Smooth muscle cell (in vitro differentiated cells): ENCODE results near the gene RPL41. TPM values are rescaled to one million over a fixed set of nuclear protein-coding genes. Genes with fewer than 3 reads are reported as not detected.
"Not testable (repeated sequence)": the region's sequence is repeated elsewhere in the genome, so short reads cannot be mapped to it uniquely, and the experiment has no call there.

Source experiments
- DNase-seq: peaks from one replicate; lab custom pipeline; 2025; ENCODE audit not compliant: unreplicated experiment; lab: John Stamatoyannopoulos, UW
- H2AFZ ChIP-seq: fragments of 200-600 bp; sonication (generic); 2 replicates; pipeline ENCODE4 v1.6.0; 2016; ENCODE audit warnings: antibody characterized with exemption, low read depth, mild to moderate bottlenecking
- H3F3A ChIP-seq: fragments of 200-600 bp; sonication (generic); 2 replicates; pipeline ENCODE4 v1.6.0; 2017; ENCODE audit warnings: antibody characterized with exemption, low read depth
- H3K27ac ChIP-seq: fragments of 200-600 bp; sonication (generic); 2 replicates; pipeline ENCODE4 v1.5.1; 2016; ENCODE audit warnings: low read depth, mild to moderate bottlenecking
- H3K27me3 ChIP-seq: fragments of 200-600 bp; sonication (generic); 2 replicates; pipeline ENCODE4 v1.6.1; 2016; ENCODE audit warnings: low read depth, mild to moderate bottlenecking
- H3K36me3 ChIP-seq: fragments of 200-600 bp; sonication (generic); 2 replicates; pipeline ENCODE4 v1.5.1; 2016; ENCODE audit warnings: low read depth
- H3K4me1 ChIP-seq: fragments of 200-600 bp; sonication (generic); 2 replicates; pipeline ENCODE4 v1.5.1; 2016; ENCODE audit warnings: low read depth
- H3K4me2 ChIP-seq: fragments of 200-600 bp; sonication (generic); 2 replicates; pipeline ENCODE4 v1.6.0; 2016; ENCODE audit warnings: mild to moderate bottlenecking
- H3K4me3 ChIP-seq: fragments of 200-600 bp; sonication (generic); 2 replicates; pipeline ENCODE4 v1.5.1; 2016; ENCODE audit warnings: mild to moderate bottlenecking
- H3K79me2 ChIP-seq: fragments of 200-600 bp; sonication (generic); 2 replicates; pipeline ENCODE4 v1.6.0; 2016; ENCODE audit warnings: low read depth, mild to moderate bottlenecking
- H3K9ac ChIP-seq: fragments of 200-600 bp; sonication (generic); 2 replicates; pipeline ENCODE4 v1.6.0; 2016; ENCODE audit warnings: low read depth
- H3K9me3 ChIP-seq: fragments of 200-600 bp; sonication (generic); replicated peaks from 2 replicates; pipeline ENCODE4 v1.5.1; 2016; ENCODE audit warnings: low read depth
- H4K20me1 ChIP-seq: fragments of 200-600 bp; sonication (generic); 2 replicates; pipeline ENCODE4 v1.6.0; 2016; ENCODE audit warnings: low read depth
- CTCF ChIP-seq: fragments of 200-600 bp; sonication (generic); IDR thresholded peaks from 2 replicates; pipeline ENCODE4 v1.5.1; 2017; ENCODE audit warnings: borderline replicate concordance, mild to moderate bottlenecking, antibody characterized with exemption; ENCODE audit not compliant: insufficient read depth, poor library complexity, severe bottlenecking
- WGBS: methylation state at CpG from one replicate; pipeline ENCODE4 v1.1.7; 2016; ENCODE audit warnings: low lambda C conversion rate; 5-methylcytosine and 5-hydroxymethylcytosine counted together
- polyA plus RNA-seq: library from polyadenylated mRNA; unstranded; fragments of >200 nt; fragmentation: Nextera tagmentation; extraction: Ambion mirVana; gene quantifications from 2 replicates; pipeline ENCODE4 v1.2.1, GENCODE V29; 2016
- total RNA-seq: library from RNA; depleted of rRNA; stranded (reverse); fragments of >200 nt; gene quantifications from 2 replicates; pipeline ENCODE4 v1.2.3, GENCODE V29; 2014

RPL41 gene
- total and polyA plus RNA-seq, 2 experiments from 2014 or later = 2,414 to 3,246 TPM

GRCh38 chr12:56154818-56155217 lies 38.4 kb downstream of the RPL41 start:
- Histone ChIP-seq H3F3A (peaks cover 17% of the 10 kb centered on the region), H3K27ac (no peak overlapping the region), H3K4me1 (peaks cover 25% of the 10 kb centered on the region), H3K27me3 (no peaks in the 10 kb centered on the region), H3K9ac (no peak overlapping the region), H3K36me3 (no peaks in the 10 kb centered on the region), H3K79me2 (peaks cover 28% of the 10 kb centered on the region), H4K20me1 (peaks cover 13% of the 10 kb centered on the region), H3K4me3 (no peak overlapping the region), H3K4me2 (no peak overlapping the region), H3K9me3 (no peaks in the 10 kb centered on the region), H2AFZ (no peak overlapping the region)
- no peak for DNase-seq
- WGBS = 97% methylated on average over 5 of the region's 5 CpGs
- TF ChIP-seq CTCF = no peak

GRCh38 chr12:56155256-56155845 lies 38.9 kb downstream of the RPL41 start:
- peaks cover 18% of the 10 kb centered on the region for H4K20me1 ChIP-seq
- H3K79me2 ChIP-seq = peaks cover 33% of the 10 kb centered on the region
- no peak for DNase-seq
- peaks cover 20% of the 10 kb centered on the region for H3F3A ChIP-seq
- no peak for TF ChIP-seq CTCF
- H3K9ac ChIP-seq = no peak overlapping the region
- no peak overlapping the region for H2AFZ ChIP-seq
- H3K4me2 ChIP-seq = no peak overlapping the region
- no peaks in the 10 kb centered on the region for H3K36me3 ChIP-seq
- no peaks in the 10 kb centered on the region for H3K9me3 ChIP-seq
- 96% methylated on average over 11 of the region's 11 CpGs for WGBS
- H3K27me3 ChIP-seq = no peaks in the 10 kb centered on the region
- peaks cover 31% of the 10 kb centered on the region for H3K4me1 ChIP-seq
- H3K27ac ChIP-seq = no peak overlapping the region
- no peak overlapping the region for H3K4me3 ChIP-seq

GRCh38 chr12:56156464-56157200 lies 40.2 kb downstream of the RPL41 start:
- not testable (repeated sequence) for H3K36me3 ChIP-seq, H3K9ac ChIP-seq, H2AFZ ChIP-seq, H3K27me3 ChIP-seq, DNase-seq, H3K9me3 ChIP-seq
- H3K27ac ChIP-seq = peak overlapping the region; percentile 82
- H3K4me3 ChIP-seq = peak overlapping the region; percentile 90
- peaks cover 28% of the 10 kb centered on the region for H3F3A ChIP-seq
- peaks cover 31% of the 10 kb centered on the region for H4K20me1 ChIP-seq
- H3K4me2 ChIP-seq = peak overlapping the region; percentile 100
- peaks cover 40% of the 10 kb centered on the region for H3K79me2 ChIP-seq
- 92% methylated on average over 21 of the region's 21 CpGs for WGBS
- H3K4me1 ChIP-seq = peaks cover 39% of the 10 kb centered on the region

GRCh38 chr12:56157201-56158028 lies 41.0 kb downstream of the RPL41 start:
- Histone ChIP-seq H3K9ac (no peak overlapping the region), H3K36me3 (no peaks in the 10 kb centered on the region), H3K4me1 (peaks cover 44% of the 10 kb centered on the region), H3K4me2 (peak overlapping the region; percentile 100), H4K20me1 (peaks cover 39% of the 10 kb centered on the region), H2AFZ (no peak overlapping the region), H3K9me3 (no peaks in the 10 kb centered on the region), H3F3A (peaks cover 34% of the 10 kb centered on the region), H3K27ac (peak overlapping the region; percentile 82), H3K27me3 (no peaks in the 10 kb centered on the region), H3K4me3 (peak overlapping the region; percentile 90), H3K79me2 (peaks cover 40% of the 10 kb centered on the region)
- peak; percentile 67 for TF ChIP-seq CTCF
- WGBS = 15% methylated on average over 42 of the region's 45 CpGs
- DNase-seq = peak; percentile 58
